Measurements from ENCODE around the gene DDC. TPM values are rescaled to one million over a fixed set of nuclear protein-coding genes. Genes with fewer than 3 reads are reported as not detected.

Gene DDC
- polyA plus RNA-seq, 3 donors from 2014 or later = not detected

DNA sequence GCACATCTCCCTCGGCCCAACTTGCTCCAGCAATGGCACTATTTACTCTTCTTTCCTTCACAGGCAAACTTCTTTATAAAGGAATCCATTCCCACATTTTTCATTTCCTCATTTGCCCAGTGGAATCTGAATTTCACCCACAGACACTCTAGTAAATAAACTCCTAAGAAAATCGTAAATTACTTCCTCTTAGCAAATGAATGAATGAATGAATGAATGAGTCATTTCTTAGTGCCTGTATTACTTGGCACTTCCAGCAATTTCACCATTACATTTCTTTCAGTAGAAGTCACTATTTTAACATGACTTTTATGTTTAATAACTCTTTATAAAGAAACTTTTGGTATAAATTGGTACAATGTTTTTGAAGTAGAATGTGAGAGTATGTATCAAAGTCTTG, 55.7 kb downstream of the DDC start:
- Mint-ChIP-seq H3K9me3 (no peaks in the 10 kb centered on the region), H3K36me3 (no peaks in the 10 kb centered on the region), H3K27ac (no peak overlapping the region), H3K4me1 (no peaks in the 10 kb centered on the region), H3K4me3 (no peak overlapping the region), H3K27me3 (ENCODE audit: low read depth in 3 of 3) (peaks cover 3 to 10% (median 3%) of the 10 kb centered on the region in 3 donors)
- DNase-seq = no peak

- no peaks in the 10 kb centered on the region for H3K36me3 Mint-ChIP-seq
- no peak for DNase-seq
- no peaks in the 10 kb centered on the region for H3K4me1 Mint-ChIP-seq
- peaks cover 3 to 7% (median 3%) of the 10 kb centered on the region in 3 donors for H3K27me3 Mint-ChIP-seq (ENCODE audit: low read depth in 3 of 3)
- H3K4me3 Mint-ChIP-seq = no peak overlapping the region
- no peaks in the 10 kb centered on the region for H3K9me3 Mint-ChIP-seq
- no peak overlapping the region for H3K27ac Mint-ChIP-seq
Measured at GRCh38 chr7:50508471-50508943, 56.7 kb downstream of the DDC start.

GRCh38 chr7:50507898-50508470, 57.2 kb downstream of the DDC start:
- Mint-ChIP-seq H3K27ac (no peak overlapping the region), H3K4me1 (no peaks in the 10 kb centered on the region), H3K27me3 (ENCODE audit: low read depth in 3 of 3) (peaks cover under 1 to 5% (median 3%) of the 10 kb centered on the region in 3 donors), H3K4me3 (no peak overlapping the region), H3K36me3 (no peaks in the 10 kb centered on the region), H3K9me3 (no peaks in the 10 kb centered on the region)
- DNase-seq = no peak

DNA sequence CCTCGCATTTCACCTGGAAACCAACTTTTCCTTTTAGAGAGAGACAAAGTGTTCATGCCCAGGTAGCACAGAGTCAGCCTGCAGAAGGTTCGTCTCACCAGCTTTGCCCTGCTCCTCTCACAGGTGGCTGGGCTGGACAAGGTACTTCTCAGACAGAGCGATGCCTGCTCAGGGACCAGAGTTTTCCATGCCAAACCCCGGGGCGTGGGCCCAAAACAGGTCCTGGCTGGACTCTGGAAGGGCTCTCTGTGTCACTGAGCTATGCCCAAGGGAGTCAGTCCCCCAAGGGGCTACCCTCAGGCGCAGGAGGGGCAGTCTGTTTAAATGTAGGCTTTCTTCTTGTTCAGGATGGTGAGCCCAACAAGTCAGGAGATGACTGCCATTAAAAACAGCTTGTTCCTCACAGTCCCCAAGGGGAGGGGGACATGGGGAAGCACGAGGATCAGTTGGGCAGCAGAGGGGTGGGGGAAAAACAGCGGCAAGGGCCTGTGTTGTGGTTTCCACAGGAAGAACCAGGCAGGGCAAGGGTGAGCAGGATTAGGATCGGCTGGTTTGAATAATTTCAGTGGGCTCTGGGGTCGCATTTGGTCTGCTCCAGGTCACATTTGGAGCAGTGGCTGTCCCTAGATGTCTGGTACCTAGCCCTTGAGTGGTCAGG, 59.5 kb downstream of the DDC start:
- H3K4me1 Mint-ChIP-seq = no peaks in the 10 kb centered on the region
- peaks cover 0 to 4% (median 3%) of the 10 kb centered on the region in 3 donors for H3K27me3 Mint-ChIP-seq (ENCODE audit: low read depth in 3 of 3)
- no peak for DNase-seq
- H3K27ac Mint-ChIP-seq = no peak overlapping the region
- H3K4me3 Mint-ChIP-seq = no peak overlapping the region
- H3K36me3 Mint-ChIP-seq = no peaks in the 10 kb centered on the region
- no peaks in the 10 kb centered on the region for H3K9me3 Mint-ChIP-seq

GRCh38 chr7:50504646-50505546, 60.3 kb downstream of the DDC start:
- Mint-ChIP-seq H3K36me3 (no peaks in the 10 kb centered on the region), H3K9me3 (no peaks in the 10 kb centered on the region), H3K27ac (no peak overlapping the region), H3K27me3 (ENCODE audit: low read depth in 3 of 3) (peaks cover 0 to 4% (median 3%) of the 10 kb centered on the region in 3 donors), H3K4me3 (no peak overlapping the region), H3K4me1 (no peaks in the 10 kb centered on the region)
- DNase-seq = no peak

DNA sequence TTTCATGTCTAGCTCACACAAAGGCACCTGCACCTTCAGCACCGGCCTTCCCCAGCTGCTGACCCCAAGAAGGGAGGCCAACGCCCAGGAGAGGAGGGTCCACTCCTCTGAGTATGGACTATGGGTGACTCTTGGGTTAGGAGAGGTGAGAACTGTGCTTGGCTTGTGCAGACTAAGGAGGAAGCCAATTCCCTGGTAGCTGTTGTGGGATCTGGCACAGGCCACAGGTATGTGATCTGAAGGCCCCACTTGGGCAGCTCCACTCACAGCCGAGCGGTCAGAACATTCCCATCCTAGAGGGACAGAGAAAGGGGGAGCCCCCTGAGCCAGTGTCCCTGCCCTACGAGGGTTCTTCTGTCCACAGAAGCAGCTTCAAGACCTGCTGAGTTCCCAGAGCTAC, 62.3 kb downstream of the DDC start:
- Mint-ChIP-seq H3K36me3 (no peaks in the 10 kb centered on the region), H3K9me3 (no peaks in the 10 kb centered on the region), H3K27ac (no peak overlapping the region), H3K27me3 (ENCODE audit: low read depth in 3 of 3) (peaks cover 2 to 5% (median 4%) of the 10 kb centered on the region in 3 donors), H3K4me1 (no peaks in the 10 kb centered on the region), H3K4me3 (no peak overlapping the region)
- no peak for DNase-seq

GRCh38 chr7:50502001-50502684, 63.1 kb downstream of the DDC start:
- no peaks in the 10 kb centered on the region for H3K4me1 Mint-ChIP-seq
- no peaks in the 10 kb centered on the region for H3K9me3 Mint-ChIP-seq
- H3K4me3 Mint-ChIP-seq = no peak overlapping the region
- H3K36me3 Mint-ChIP-seq = no peaks in the 10 kb centered on the region
- peaks cover 2 to 6% (median 4%) of the 10 kb centered on the region in 3 donors for H3K27me3 Mint-ChIP-seq (ENCODE audit: low read depth in 3 of 3)
- H3K27ac Mint-ChIP-seq = no peak overlapping the region
- no peak for DNase-seq

DNA sequence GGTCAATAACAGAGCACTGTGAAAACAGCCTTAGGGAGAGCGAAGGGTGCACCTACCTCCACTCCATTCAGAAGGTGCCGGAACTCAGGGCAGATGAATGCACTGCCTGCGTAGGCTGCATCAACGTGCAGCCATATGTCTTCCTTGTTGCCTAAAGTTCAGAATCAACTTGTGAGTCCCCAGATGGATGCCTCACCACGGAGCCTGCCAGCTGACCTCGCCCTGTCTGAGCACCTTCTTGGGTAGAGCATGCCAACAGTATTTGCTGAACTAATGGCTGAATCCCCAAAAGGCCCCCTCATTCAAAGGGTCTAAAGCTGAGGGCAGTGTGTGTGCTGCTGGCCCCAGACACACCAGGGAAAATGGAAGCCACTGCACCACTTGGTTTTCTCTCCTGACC, 66.1 kb downstream of the DDC start:
- Mint-ChIP-seq H3K36me3 (no peaks in the 10 kb centered on the region), H3K27ac (no peak overlapping the region), H3K4me1 (no peaks in the 10 kb centered on the region), H3K9me3 (no peaks in the 10 kb centered on the region), H3K4me3 (no peak overlapping the region), H3K27me3 (ENCODE audit: low read depth in 3 of 3) (peaks cover 4 to 6% (median 4%) of the 10 kb centered on the region in 3 donors)
- DNase-seq = no peak

GRCh38 chr7:50497968-50498367, 67.2 kb downstream of the DDC start:
- Mint-ChIP-seq H3K4me3 (no peak overlapping the region), H3K27me3 (ENCODE audit: low read depth in 3 of 3) (peaks cover 4 to 6% (median 6%) of the 10 kb centered on the region in 3 donors), H3K4me1 (no peaks in the 10 kb centered on the region), H3K27ac (no peak overlapping the region), H3K9me3 (no peaks in the 10 kb centered on the region), H3K36me3 (no peaks in the 10 kb centered on the region)
- no peak for DNase-seq

DNA sequence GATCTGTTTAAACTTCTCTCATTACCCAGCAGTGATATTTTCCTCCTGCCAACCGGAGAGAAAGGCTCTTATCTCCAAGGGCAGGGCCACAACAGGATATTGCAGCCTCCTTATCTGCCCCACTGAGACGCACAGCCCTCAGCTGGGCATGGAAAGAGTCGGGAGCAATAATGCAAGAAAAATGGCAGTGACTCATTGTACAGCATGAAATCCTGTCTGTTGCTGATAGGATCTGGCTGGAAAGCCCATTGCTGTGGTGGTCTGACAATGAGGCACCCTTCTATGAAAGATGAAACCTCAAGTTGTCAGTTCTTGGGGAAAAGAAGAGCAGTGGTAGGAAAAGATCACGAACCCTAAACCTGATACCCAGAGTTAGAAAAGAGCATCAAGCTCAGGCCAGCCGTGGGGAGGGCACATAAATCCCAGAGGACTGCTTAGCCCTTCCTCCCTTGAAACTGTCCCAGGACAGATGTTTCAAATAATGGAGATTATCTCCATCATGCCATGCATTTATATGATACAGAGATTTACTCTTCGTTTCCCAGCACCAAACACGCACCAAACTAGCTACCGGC, 68.0 kb downstream of the DDC start:
- H3K4me3 Mint-ChIP-seq = no peak overlapping the region
- H3K4me1 Mint-ChIP-seq = no peaks in the 10 kb centered on the region
- no peak overlapping the region for H3K27ac Mint-ChIP-seq
- H3K27me3 Mint-ChIP-seq (ENCODE audit: low read depth in 3 of 3) = peaks cover 6 to 7% (median 6%) of the 10 kb centered on the region in 3 donors
- no peaks in the 10 kb centered on the region for H3K9me3 Mint-ChIP-seq
- no peaks in the 10 kb centered on the region for H3K36me3 Mint-ChIP-seq
- DNase-seq = no peak

DNA sequence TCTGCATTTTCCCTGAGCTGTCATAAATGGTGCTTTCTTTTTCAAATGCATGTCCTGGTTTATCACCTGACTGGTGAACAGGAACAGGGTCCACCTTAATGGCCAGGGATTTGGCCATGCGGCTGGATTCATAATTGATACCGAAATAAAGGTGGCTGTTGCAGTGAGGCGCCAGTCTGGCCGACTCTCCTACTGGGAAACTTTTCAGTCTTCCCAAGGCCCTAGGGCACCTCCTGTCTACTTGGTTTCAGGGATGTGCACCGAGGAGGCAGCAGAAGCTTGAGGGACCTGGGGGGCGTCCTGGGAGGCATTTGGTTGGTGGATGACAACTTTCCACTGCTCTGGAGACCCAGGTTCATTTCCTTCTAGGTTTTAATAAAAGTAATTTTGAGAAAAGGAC, 68.6 kb downstream of the DDC start:
- H3K36me3 Mint-ChIP-seq = no peaks in the 10 kb centered on the region
- peaks cover 6 to 7% (median 6%) of the 10 kb centered on the region in 3 donors for H3K27me3 Mint-ChIP-seq (ENCODE audit: low read depth in 3 of 3)
- H3K27ac Mint-ChIP-seq = no peak overlapping the region
- H3K4me3 Mint-ChIP-seq = no peak overlapping the region
- no peaks in the 10 kb centered on the region for H3K9me3 Mint-ChIP-seq
- H3K4me1 Mint-ChIP-seq = no peaks in the 10 kb centered on the region
- DNase-seq = no peak

DNA sequence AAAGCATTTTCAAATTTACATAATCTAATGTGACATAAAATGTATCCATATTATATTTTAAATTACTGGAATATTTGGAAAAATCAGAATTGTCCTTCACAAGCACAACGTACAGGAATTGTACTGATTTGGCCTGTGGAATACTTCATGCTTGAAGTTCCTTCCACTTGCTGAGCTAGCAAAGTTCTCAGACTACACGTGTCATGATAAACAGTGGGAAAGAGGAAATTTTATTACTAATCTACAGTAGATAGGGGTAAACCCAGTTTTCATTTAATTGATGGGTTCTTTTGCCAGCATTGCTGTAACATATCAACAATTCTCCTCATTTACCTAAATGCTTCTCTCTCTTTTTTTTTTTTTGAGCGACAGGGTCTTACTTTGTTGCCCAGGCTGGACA, 69.5 kb downstream of the DDC start:
- H3K27ac Mint-ChIP-seq = no peak overlapping the region
- no peaks in the 10 kb centered on the region for H3K4me1 Mint-ChIP-seq
- no peaks in the 10 kb centered on the region for H3K9me3 Mint-ChIP-seq
- peaks cover 6 to 7% (median 6%) of the 10 kb centered on the region in 3 donors for H3K27me3 Mint-ChIP-seq (ENCODE audit: low read depth in 3 of 3)
- no peaks in the 10 kb centered on the region for H3K36me3 Mint-ChIP-seq
- no peak overlapping the region for H3K4me3 Mint-ChIP-seq
- no peak for DNase-seq

- H3K27ac Mint-ChIP-seq = no peak overlapping the region
- no peaks in the 10 kb centered on the region for H3K9me3 Mint-ChIP-seq
- peaks cover 4 to 8% (median 7%) of the 10 kb centered on the region in 3 donors for H3K27me3 Mint-ChIP-seq (ENCODE audit: low read depth in 3 of 3)
- no peaks in the 10 kb centered on the region for H3K4me1 Mint-ChIP-seq
- DNase-seq = no peak
- H3K4me3 Mint-ChIP-seq = no peak overlapping the region
- no peaks in the 10 kb centered on the region for H3K36me3 Mint-ChIP-seq
Measured at GRCh38 chr7:50492770-50493519, 72.3 kb downstream of the DDC start.
